IMR-90 (cell line): ENCODE measurements around the gene MTF1. TPM values are rescaled to one million over a fixed set of nuclear protein-coding genes. Genes with fewer than 3 reads are reported as not detected.

Experiments
- ATAC-seq: fragments of 200-7000 bp; cut with Tn5 transposase; 2 replicates; pipeline ENCODE4 v1.9.1; 2020; ENCODE audit warnings: low read depth, mild to moderate bottlenecking, moderate library complexity
- BruUV-seq: library from RNA; stranded (reverse); fragments of 400-500 nt; replicated peaks from 2 replicates; lab custom pipeline; 2021; lab: Mats Ljungman, UMichigan
- CTCF ChIA-PET: fragments of 300-600 bp; formaldehyde crosslinking; extraction: SDS; loops from one replicate; lab custom pipeline; 2021; ENCODE audit warnings: antibody characterized with exemption; lab: Yijun Ruan, JAX
- POLR2A ChIA-PET: fragments of 300-600 bp; sonication (Branson Sonifier 250); formaldehyde crosslinking; loops from one replicate; lab custom pipeline; 2022; ENCODE audit warnings: antibody characterized with exemption; ENCODE audit not compliant: unreplicated experiment; lab: Charles Lee
- DNase-seq: peaks from one replicate; pipeline ENCODE4 v3.0.0; 2013
- H2AFZ ChIP-seq: replicated peaks from 2 replicates; pipeline ENCODE3; 2013; ENCODE audit warnings: low read length, mild to moderate bottlenecking; ENCODE audit not compliant: poor library complexity
- H2AK5ac ChIP-seq: 2 replicates; pipeline ENCODE4 v1.6.1; 2013; ENCODE audit warnings: low read depth, low read length, inconsistent platforms
- H2AK9ac ChIP-seq: replicated peaks from 2 replicates; pipeline ENCODE3; 2013; ENCODE audit warnings: mild to moderate bottlenecking, low read depth, low read length, moderate library complexity; ENCODE audit not compliant: poor library complexity
- H2BK120ac ChIP-seq: 2 replicates; pipeline ENCODE4 v1.6.1; 2013; ENCODE audit warnings: low read depth, low read length, inconsistent platforms
- H2BK15ac ChIP-seq: 3 replicates; pipeline ENCODE4 v1.6.1; 2013; ENCODE audit warnings: low read depth, low read length, inconsistent platforms
- H2BK20ac ChIP-seq: 2 replicates; pipeline ENCODE4 v1.6.1; 2013; ENCODE audit warnings: low read depth, mild to moderate bottlenecking, inconsistent platforms, low read length, moderate library complexity
- H2BK5ac ChIP-seq: 2 replicates; pipeline ENCODE4 v1.6.1; 2013; ENCODE audit warnings: mild to moderate bottlenecking, low read depth, low read length, inconsistent platforms; ENCODE audit not compliant: poor library complexity, severe bottlenecking
- H3K14ac ChIP-seq: replicated peaks from 2 replicates; pipeline ENCODE4 v1.6.1; 2013; ENCODE audit warnings: low read depth, low read length, inconsistent platforms
- H3K18ac ChIP-seq: 2 replicates; pipeline ENCODE4 v1.6.1; 2013; ENCODE audit warnings: low read depth, low read length, control low read depth
- H3K23ac ChIP-seq: 2 replicates; pipeline ENCODE4 v1.6.1; 2013; ENCODE audit warnings: low read depth, low read length, inconsistent platforms
- H3K27ac ChIP-seq: 2 replicates; pipeline ENCODE4 v1.5.1; 2013; ENCODE audit warnings: mild to moderate bottlenecking, control low read depth, low read length; ENCODE audit not compliant: insufficient read depth
- H3K27me3 ChIP-seq: 2 replicates; pipeline ENCODE4 v1.6.1; 2013; ENCODE audit warnings: low read length; ENCODE audit not compliant: control insufficient read depth, insufficient read depth
- H3K36me3 ChIP-seq: 2 replicates; pipeline ENCODE4 v1.6.1; 2013; ENCODE audit warnings: low read length, mixed read lengths; ENCODE audit not compliant: control insufficient read depth, insufficient read depth
- H3K4ac ChIP-seq: 2 replicates; pipeline ENCODE4 v1.6.1; 2013; ENCODE audit warnings: low read depth, low read length, inconsistent platforms
- H3K4me1 ChIP-seq: 2 replicates; pipeline ENCODE4 v1.6.1; 2013; ENCODE audit warnings: low read length, mixed read lengths; ENCODE audit not compliant: control insufficient read depth, insufficient read depth
- H3K4me2 ChIP-seq: 2 replicates; pipeline ENCODE4 v1.6.1; 2013; ENCODE audit warnings: low read depth, mild to moderate bottlenecking, control low read depth, low read length, moderate library complexity
- H3K4me3 ChIP-seq: 2 replicates; pipeline ENCODE4 v1.5.1; 2013; ENCODE audit warnings: low read depth, mild to moderate bottlenecking, control low read depth, low read length, moderate library complexity; ENCODE audit not compliant: insufficient read depth
- H3K56ac ChIP-seq: 2 replicates; pipeline ENCODE4 v1.6.1; 2013; ENCODE audit warnings: low read length, inconsistent platforms; ENCODE audit not compliant: insufficient read depth; ENCODE audit errors: extremely low read depth
- H3K79me1 ChIP-seq, 2 experiments: 2 replicates each; pipeline ENCODE4 v1.6.1; 2013; ENCODE audit warnings: low read length in 2 of 2, inconsistent platforms in 1 of 2, low read depth in 1 of 2
- H3K9ac ChIP-seq: 2 replicates; pipeline ENCODE4 v1.6.1; 2013; ENCODE audit warnings: low read depth, low read length, control low read depth
- H3K9me1 ChIP-seq: 2 replicates; pipeline ENCODE4 v1.6.1; 2013; ENCODE audit warnings: low read length, inconsistent platforms; ENCODE audit not compliant: insufficient read depth
- H3K9me3 ChIP-seq: 2 replicates; pipeline ENCODE4 v1.6.1; 2013; ENCODE audit warnings: low read length; ENCODE audit not compliant: control insufficient read depth, insufficient read depth
- H4K20me1 ChIP-seq: 2 replicates; pipeline ENCODE4 v1.6.1; 2013; ENCODE audit warnings: low read length, inconsistent platforms; ENCODE audit not compliant: insufficient read depth
- H4K5ac ChIP-seq: 2 replicates; pipeline ENCODE4 v1.6.1; 2013; ENCODE audit warnings: mild to moderate bottlenecking, low read depth, low read length, control low read depth
- H4K8ac ChIP-seq, 2 experiments: 2 replicates each; pipeline ENCODE4 v1.6.1; 2013; ENCODE audit warnings: low read depth in 2 of 2, low read length in 2 of 2, control low read depth in 1 of 2, inconsistent platforms in 1 of 2
- H4K91ac ChIP-seq: 2 replicates; pipeline ENCODE4 v1.6.1; 2013; ENCODE audit warnings: low read depth, low read length, inconsistent platforms; ENCODE audit not compliant: insufficient read depth
- BHLHE40 ChIP-seq: fragments of 150-350 bp; IDR thresholded peaks from 2 replicates; pipeline ENCODE4 v1.6.1; 2016; ENCODE audit warnings: mild to moderate bottlenecking, low read depth, low read length
- MAZ ChIP-seq: IDR thresholded peaks from 2 replicates; pipeline ENCODE4 v1.6.1; 2012; ENCODE audit warnings: low read depth, mild to moderate bottlenecking, low read length, improper control_type of control experiment, moderate library complexity, borderline replicate concordance
- MXI1 ChIP-seq: IDR thresholded peaks from 2 replicates; pipeline ENCODE4 v1.6.1; 2012; ENCODE audit warnings: low read depth, mild to moderate bottlenecking, low read length, moderate library complexity, borderline replicate concordance
- dilution Hi-C: fragments of 300-500 bp; cut with HindIII; formaldehyde crosslinking; loops from one replicate; pipeline ENCODE4 v1.14.3; 2018; ENCODE audit warnings: low sequenced_read_pairs; ENCODE audit not compliant: unreplicated experiment
- in situ Hi-C: fragments of 300-500 bp; cut with MboI; formaldehyde crosslinking; loops from 3 replicates; pipeline ENCODE4 v1.14.3; 2019; ENCODE audit warnings: low sequenced_read_pairs, inconsistent platforms, mixed read lengths
- intact Hi-C: fragments of 100-400 bp; cut with micrococcal nuclease; formaldehyde crosslinking; loops from 2 replicates; pipeline ENCODE4 v1.10.0; 2022
- polyA plus RNA-seq, 3 experiments: library from polyadenylated mRNA; depleted of rRNA; stranded (reverse); fragments of >200 nt; gene quantifications; 2 replicates each; pipeline ENCODE4 v1.2.3, GENCODE V29; 2012; ENCODE audit warnings: low replicate concordance in 1 of 3
- total RNA-seq: library from RNA; depleted of rRNA; stranded (reverse); fragments of >200 nt; gene quantifications from 2 replicates; pipeline ENCODE4 v1.2.3, GENCODE V29; 2012

Gene MTF1
- total and polyA plus RNA-seq, 2 of the 4 experiments (the other 2 are of a cell fraction), result 2.3 to 4.7 TPM

DNA sequence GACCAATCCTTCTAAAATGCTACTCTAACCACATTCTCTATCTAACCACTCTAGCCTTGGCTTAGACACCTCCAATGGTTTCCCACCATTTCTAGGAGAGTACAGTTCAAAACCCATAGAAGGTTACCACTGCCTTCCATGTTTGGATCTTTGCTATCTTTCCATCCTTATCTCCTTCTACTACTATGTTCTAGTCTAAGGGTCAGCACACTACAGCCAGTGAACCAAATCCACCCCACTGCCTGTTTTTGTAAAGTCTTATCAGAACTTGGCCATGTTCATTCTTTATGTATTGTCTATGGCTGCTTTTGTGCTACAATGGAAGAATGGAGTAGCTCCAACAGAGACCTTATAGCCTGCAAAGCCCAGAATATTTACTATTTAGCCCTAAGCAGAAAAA lies 6.2 kb downstream of the MTF1 start:
- CTCF ChIA-PET, result no interaction called here
- Histone ChIP-seq H2AK9ac (no peak overlapping the region), H3K9me3 (no peaks in the 10 kb centered on the region), H3K4me3 (no peak overlapping the region), H3K27ac (no peak overlapping the region), H4K8ac (no peak overlapping the region), H3K79me1 (peaks cover 42 to 70% of the 10 kb centered on the region in 2 experiments), H2AK5ac (no peak overlapping the region), H3K36me3 (peaks cover 12% of the 10 kb centered on the region), H3K23ac (no peak overlapping the region), H4K91ac (no peak overlapping the region), H4K20me1 (peaks cover 21% of the 10 kb centered on the region; the same call in 1 of the 2 replicates), H3K18ac (no peak overlapping the region), H3K27me3 (no peaks in the 10 kb centered on the region), H2BK120ac (no peak overlapping the region), H2AFZ (no peak overlapping the region), H3K56ac (no peak overlapping the region), H2BK15ac (no peak overlapping the region), H3K9me1 (peaks cover 7% of the 10 kb centered on the region), H3K9ac (no peak overlapping the region), H4K5ac (no peak overlapping the region), H3K4ac (no peak overlapping the region), H3K4me1 (peaks cover 4% of the 10 kb centered on the region; the same call in 1 of the 2 replicates), H2BK20ac (no peak overlapping the region), H3K14ac (no peak overlapping the region), H3K4me2 (no peak overlapping the region), H2BK5ac (no peak overlapping the region)
- BruUV-seq, result no TSS peak
- TF ChIP-seq MXI1 (no peak), BHLHE40 (no peak), MAZ (no peak)
- intact Hi-C loops (no loop called here), dilution Hi-C loops (no loop called here), in situ Hi-C loops (no loop called here)
- DNase-seq (no peak), ATAC-seq (no peak)
- POLR2A ChIA-PET, result no interaction called here
